ENCODE data around the gene GTSE1.

DNA sequence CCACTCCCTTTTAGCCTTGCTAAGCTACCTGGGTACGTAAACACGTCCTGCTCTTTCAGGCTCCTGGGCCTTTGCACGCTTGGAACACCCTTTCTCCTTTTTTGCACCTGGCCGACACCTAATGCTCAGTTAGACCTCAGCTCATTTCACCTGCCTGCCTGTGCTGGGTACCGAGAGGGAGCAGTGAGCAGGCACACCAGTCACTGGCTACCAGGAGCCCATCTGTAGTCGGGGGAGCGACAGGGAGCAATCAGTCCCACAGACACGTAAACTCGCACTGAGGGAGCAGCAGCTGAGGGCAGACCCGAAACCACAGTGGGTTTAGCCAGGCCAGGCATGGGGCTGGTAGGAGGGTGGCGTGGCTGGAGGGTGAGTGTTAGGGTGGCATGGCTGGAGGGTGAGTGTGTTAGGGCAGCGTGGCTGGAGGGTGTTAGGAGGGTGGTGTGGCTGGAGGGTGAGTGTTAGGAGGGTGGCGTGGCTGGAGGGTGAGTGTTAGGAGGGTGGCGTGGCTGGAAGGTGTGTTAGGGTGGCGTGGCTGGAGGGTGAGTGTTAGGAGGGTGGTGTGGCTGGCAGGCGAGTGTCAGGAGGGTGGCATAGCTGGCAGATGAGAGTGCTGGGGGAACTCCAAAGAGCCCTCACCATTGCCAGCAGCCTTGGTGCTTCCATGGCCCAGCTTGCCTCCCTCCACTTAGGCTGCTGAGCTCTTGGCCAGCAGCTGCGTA lies 6.4 kb upstream of the GTSE1 start:
- no peak for TF ChIP-seq CTCF (conservative IDR thresholded peaks at IDR 0.05; ENCODE audit: low read depth, low read length)
- no peak for TF ChIP-seq EZH2 (IDR thresholded peaks at IDR 0.05; ENCODE audit: low read length, unreplicated experiment)
- no peak for TF ChIP-seq EZH2phosphoT487 (IDR thresholded peaks at IDR 0.05; ENCODE audit: borderline replicate concordance, low read length)
